GM20431 (cell line): Measurements from ENCODE around the gene SGCD.

Experiments
- in situ Hi-C: fragments of 300-500 bp; cut with MseI, MboI; formaldehyde crosslinking; loops from one replicate; pipeline ENCODE4 v1.15.0; 2020; ENCODE audit warnings: low sequenced_read_pairs; ENCODE audit not compliant: unreplicated experiment

The SGCD gene

GRCh38 chr5:156496291-156496690, 169.3 kb downstream of the SGCD start:
- in situ Hi-C loops, result no loop called here

GRCh38 chr5:156497804-156498208, 170.8 kb downstream of the SGCD start:
- in situ Hi-C loops, result no loop called here

GRCh38 chr5:156498226-156498980, 171.4 kb downstream of the SGCD start:
- in situ Hi-C loops, result no loop called here

- in situ Hi-C loops, result no loop called here
These were observed 173.8 kb downstream of the SGCD start for GRCh38 chr5:156500755-156501154.

GRCh38 chr5:156505101-156505500, 178.1 kb downstream of the SGCD start:
- in situ Hi-C loops, result no loop called here

- in situ Hi-C loops, result no loop called here
These were observed 186.3 kb downstream of the SGCD start for GRCh38 chr5:156513123-156513815.

GRCh38 chr5:156515121-156515520, 188.2 kb downstream of the SGCD start:
- in situ Hi-C loops, result no loop called here

- in situ Hi-C loops, result no loop called here
These were observed 188.9 kb downstream of the SGCD start for GRCh38 chr5:156515803-156516360.

GRCh38 chr5:156522651-156523529, 195.9 kb downstream of the SGCD start:
- in situ Hi-C loops, result no loop called here

GRCh38 chr5:156523607-156524006, 196.6 kb downstream of the SGCD start:
- in situ Hi-C loops, result no loop called here

- in situ Hi-C loops, result no loop called here
These were observed 199.3 kb downstream of the SGCD start for GRCh38 chr5:156526081-156526925.

GRCh38 chr5:156527611-156528010, 200.6 kb downstream of the SGCD start:
- in situ Hi-C loops, result no loop called here

GRCh38 chr5:156528673-156529072, 201.7 kb downstream of the SGCD start:
- in situ Hi-C loops, result no loop called here

GRCh38 chr5:156529892-156530291, 202.9 kb downstream of the SGCD start:
- in situ Hi-C loops, result no loop called here

GRCh38 chr5:156531199-156531598, 204.2 kb downstream of the SGCD start:
- in situ Hi-C loops, result no loop called here

- in situ Hi-C loops, result no loop called here
These were observed 206.0 kb downstream of the SGCD start for GRCh38 chr5:156532921-156533320.

- in situ Hi-C loops, result no loop called here
These were observed 207.1 kb downstream of the SGCD start for GRCh38 chr5:156534085-156534484.

- in situ Hi-C loops, result no loop called here
These were observed 208.0 kb downstream of the SGCD start for GRCh38 chr5:156534906-156535485.

GRCh38 chr5:156540491-156540890, 213.5 kb downstream of the SGCD start:
- in situ Hi-C loops, result no loop called here
